ENCODE measurements around the gene MAFF.

MAFF gene

DNA sequence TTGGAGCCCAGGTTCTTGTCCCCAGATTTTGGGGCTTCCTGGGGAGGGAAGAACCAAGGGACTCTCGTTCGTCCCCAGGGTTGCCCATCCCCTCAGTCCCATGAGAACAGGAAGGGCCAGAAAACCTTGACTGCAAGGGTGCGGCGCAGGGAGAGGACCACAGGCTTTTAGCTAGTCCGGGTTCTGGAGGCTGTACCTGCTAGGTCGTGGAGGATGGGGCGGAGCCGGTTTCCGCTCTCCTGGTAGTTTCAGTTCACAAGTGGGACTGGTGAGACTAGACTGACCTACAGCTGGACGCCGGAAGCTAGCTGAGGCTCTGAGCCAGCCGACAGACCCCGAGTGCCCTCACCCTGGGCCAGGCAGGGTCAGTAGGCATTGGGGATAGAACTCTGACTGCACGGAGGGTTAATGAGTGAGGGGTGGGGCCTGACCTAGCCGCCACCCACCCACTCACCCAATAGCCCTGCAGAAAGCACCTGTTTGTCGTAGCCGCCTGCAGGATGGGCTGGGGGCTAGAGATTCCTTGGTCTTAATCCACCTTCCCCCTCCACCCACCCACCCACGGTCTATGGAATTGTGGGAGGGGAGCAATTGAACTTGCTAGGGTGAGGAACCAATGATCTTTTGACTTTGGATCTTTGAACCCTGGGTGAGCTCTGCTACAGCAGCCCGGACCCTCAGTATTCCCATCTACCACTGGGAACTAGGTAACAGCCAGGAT lies 1.5 kb downstream of the MAFF start:
- in situ Hi-C loops (cut with HindIII; ENCODE audit: low sequenced_read_pairs), result no loop called here

DNA sequence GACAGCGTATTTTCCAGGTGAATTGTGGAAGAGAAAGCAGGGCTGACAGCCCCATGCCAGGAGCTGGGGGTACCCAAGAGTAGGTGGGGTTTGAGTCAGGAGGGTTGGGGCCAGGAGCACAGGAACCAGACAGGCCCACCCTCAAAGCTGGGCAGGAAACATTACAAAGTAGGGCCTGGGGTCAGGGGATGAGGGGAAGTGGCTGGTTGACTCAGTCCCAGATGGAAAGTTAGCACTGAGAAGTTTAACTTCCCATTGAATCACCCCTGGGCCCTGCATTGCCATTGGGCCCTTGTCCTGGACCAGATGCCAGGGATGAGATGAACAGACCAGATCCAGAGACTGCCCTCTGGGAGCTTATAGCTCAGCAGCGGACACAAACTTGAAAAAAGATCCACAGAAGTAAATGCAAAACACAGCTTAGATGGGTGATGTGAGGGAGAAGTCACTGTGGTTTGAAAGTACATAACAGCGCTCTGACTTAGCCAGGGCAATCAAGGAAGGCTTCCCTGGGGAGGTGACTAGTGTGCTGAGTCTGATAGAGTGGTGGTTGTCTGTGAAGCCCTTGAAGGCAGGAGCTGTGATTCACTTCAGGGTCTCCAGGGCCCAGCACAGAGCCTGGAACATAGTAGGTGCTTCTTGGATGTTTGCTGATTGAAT lies 2.2 kb downstream of the MAFF start:
- in situ Hi-C loops (cut with HindIII; ENCODE audit: low sequenced_read_pairs), result no loop called here

DNA sequence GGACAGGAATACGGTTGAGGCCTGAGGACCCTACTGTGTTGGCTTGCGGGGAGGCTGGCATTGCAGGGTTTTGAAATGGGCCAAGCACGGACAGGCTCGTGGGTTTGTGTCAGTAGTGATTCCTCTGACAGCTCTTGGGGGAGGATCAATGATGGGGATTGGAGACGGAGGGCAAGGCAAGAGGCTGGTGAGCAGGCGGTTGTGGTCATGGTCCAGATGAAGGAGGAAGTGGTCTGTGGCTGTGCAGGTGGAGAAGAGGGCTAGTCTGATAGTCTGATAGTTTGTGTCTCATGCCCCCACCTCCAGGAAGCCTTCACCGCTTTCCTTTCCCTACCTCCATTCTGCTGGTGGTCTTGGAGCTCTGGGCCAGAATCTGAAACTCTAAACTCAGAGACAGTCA lies 3.0 kb downstream of the MAFF start:
- in situ Hi-C loops (cut with HindIII; ENCODE audit: low sequenced_read_pairs), result no loop called here

DNA sequence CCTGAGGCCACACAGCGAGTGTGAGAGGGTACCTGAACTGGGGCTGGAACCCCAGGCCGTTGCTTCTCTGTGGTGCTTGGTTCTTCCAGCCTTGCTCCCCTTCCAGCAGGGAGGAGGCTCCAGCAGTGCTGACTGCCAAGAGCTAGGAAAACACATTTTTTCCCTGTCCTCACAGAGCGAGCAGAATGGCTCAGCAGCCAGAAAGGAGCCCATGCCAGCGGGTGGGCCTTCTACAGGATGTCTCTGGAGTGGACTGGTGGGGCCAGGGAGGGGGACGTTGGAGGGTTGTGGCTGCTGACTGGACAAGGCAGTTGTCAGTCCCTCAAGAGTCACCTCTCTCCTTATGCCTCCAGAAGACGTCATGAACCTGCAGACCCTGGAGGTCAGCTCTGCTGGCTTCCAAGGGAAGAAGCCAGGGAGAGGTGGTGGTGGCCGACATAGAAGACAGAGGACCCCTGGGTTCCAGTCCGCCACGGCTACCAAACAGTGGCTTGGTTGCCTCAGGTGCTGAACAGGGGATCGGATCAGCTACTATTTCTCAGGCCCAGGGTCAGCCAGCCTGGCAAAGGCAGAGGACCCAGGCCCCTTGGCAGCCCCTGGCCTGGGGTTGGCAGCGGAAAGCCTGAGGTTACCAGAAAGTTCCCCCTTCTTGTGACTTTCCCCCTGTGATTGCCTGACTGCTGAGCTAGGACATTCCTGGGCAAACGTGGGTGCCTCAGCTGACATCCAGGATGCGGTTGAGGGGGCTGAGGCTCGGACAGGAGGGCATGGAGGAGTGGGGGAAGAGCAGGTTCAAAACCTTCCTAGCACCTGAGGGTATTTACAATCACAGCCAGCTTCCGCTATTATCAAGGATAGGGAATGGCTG lies 3.7 kb downstream of the MAFF start:
- in situ Hi-C loops (cut with HindIII; ENCODE audit: low sequenced_read_pairs), result no loop called here

DNA sequence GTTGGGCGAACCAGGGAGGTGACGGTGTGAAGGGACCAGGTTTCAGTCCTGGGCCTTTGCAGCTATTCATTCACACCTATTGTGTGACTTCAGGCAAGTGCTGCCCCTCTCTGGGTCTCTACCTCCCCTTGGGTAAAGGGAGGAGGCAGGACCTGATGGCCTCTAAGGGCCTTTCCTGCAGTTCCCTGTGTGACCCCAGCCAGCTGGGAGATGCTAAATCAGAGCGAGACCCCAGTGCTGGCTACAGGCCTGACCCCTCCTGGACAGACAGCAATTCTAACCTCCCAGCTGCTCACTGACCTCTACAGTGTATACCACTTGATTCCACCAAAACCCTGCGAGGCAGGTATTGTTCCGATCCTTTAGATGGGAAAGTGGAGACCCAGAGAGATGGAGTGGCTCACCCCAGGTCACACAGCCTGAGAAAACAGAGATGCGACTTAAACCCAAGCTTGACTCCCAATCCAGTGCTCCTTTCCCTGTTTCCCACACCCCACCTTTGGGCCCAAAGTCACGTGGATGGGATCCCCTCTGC lies 6.2 kb downstream of the MAFF start:
- in situ Hi-C loops (cut with HindIII; ENCODE audit: low sequenced_read_pairs), result no loop called here

DNA sequence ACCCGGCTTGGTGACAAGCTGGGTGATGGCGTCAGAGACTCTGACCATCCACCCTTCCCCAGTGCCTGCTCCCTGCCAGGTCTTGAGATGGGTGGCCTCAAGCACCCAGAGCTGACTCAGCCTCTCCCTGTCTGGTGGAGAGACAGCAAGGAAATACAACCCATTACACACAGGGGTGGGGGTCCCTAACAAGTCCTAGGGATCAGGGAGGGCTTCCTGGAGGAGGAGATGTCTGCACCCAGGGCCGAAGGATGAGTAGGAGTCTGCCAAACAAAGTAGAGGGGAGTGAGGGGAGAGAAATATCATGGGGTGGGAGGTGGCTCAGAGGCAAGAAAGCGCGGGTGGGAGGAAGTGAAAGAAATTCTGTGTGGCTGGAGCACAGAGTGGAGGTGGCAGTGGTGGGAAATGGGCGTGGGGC lies 6.8 kb downstream of the MAFF start:
- in situ Hi-C loops (cut with HindIII; ENCODE audit: low sequenced_read_pairs), result no loop called here

DNA sequence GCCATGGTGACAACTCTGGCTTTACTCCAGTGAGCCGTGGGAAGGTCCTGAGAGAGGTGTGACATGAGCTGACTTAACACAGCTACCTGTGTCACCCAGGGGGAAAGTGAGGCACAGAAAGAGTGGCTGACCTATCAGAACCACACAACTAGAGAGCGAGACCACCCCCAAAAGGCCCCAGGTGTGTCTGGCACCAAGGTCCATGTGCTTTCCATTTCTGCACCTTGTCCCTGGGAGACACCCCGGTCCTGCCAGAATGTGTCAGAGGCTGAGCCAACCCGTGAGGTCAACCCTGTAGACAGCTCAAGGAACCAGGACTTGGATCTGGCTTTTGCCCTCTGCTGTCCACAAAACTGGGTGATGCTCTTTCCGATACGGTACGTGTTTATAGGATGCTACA lies 9.8 kb downstream of the MAFF start:
- in situ Hi-C loops (cut with HindIII; ENCODE audit: low sequenced_read_pairs), result no loop called here

DNA sequence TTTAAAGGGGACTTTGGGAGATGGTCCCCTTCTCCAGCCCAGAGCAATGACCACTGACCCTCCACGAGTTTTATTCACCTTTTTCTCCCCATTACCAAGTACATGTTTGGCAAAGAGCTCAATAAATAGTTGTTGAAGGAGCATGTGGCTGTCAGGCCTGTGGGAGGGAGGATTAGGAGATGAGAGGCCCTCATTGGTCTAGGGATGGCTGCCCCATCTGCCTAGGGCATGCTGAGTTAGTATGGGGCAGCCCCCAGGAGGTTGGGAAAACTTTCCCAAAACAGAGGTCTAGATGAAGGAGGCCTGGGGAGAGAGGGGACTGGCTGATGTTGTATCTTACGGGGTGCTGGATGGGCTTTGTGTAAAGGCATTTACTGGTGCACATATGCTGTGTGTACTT lies 10.6 kb downstream of the MAFF start:
- in situ Hi-C loops (cut with HindIII; ENCODE audit: low sequenced_read_pairs), result no loop called here

DNA sequence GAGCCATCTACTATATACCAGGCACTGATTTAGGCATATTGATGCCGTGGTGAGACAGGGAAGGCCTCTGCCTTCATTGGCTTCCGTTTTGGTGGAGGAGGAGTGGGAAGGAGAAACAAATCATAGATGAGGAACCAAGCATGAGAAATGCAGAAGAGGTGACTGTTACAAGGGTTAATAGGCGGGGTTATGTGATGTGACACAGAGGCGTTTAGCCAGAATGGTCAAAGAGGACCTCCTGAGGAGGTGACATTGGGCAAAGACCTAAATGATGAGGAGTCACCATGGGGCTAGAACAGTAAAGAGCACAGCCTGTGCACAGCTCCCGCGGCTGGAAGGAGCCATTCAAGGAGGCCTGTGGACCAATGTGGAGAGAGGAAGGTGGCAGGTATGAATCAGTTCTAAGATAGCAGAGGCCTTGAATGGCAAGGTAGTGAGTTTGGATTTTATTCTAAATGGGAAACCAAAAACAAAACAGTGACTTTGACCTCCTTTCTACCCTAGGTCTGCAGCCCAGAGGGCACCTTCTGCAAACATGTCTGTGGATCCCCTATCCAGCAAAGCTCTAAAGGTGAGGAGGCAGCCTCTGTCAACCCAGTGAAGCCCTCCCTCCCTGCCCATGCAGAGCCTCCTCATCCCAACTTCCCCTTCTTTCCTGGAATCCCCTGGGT lies 11.7 kb downstream of the MAFF start:
- in situ Hi-C loops (cut with HindIII; ENCODE audit: low sequenced_read_pairs), result no loop called here

DNA sequence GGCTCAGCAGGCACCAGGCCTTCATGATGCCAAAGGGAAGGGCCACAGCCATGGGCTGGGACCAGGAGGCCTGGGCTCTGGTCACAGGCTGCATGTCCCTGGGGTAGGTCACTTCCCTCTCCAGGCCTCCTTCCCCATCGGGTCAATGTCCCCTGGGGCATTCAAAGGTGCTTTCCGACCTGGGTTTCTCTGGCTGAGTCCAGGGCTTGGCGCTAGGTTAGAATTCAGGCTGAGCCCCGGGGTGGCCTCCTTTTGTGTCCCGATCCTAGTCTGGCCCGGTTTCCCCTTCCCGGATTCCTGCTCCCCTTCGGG lies 12.2 kb downstream of the MAFF start:
- in situ Hi-C loops (cut with HindIII; ENCODE audit: low sequenced_read_pairs), result no loop called here

DNA sequence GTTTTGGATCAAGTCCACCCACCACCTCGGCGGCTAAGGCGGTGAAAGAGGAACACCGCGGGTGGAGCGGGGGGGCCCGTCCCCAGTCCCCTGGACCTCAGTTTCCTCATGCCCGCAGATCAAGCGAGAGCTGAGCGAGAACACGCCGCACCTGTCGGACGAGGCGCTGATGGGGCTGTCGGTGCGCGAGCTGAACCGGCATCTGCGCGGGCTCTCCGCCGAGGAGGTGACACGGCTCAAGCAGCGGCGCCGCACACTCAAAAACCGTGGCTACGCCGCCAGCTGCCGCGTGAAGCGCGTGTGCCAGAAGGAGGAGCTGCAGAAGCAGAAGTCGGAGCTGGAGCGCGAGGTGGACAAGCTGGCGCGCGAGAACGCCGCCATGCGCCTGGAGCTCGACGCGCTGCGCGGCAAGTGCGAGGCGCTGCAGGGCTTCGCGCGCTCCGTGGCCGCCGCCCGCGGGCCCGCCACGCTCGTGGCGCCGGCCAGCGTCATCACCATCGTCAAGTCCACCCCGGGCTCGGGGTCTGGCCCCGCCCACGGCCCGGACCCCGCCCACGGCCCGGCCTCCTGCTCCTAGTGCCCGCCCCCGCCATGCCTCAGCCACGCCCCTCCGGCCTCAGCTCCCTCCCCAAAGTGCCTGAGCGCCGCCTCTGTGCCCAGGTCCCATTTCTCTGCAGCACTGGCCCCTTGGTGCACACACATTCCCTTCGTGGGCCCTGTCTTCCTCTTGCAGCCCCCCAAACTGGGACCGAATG lies 12.7 kb downstream of the MAFF start:
- in situ Hi-C loops (cut with HindIII; ENCODE audit: low sequenced_read_pairs), result no loop called here

DNA sequence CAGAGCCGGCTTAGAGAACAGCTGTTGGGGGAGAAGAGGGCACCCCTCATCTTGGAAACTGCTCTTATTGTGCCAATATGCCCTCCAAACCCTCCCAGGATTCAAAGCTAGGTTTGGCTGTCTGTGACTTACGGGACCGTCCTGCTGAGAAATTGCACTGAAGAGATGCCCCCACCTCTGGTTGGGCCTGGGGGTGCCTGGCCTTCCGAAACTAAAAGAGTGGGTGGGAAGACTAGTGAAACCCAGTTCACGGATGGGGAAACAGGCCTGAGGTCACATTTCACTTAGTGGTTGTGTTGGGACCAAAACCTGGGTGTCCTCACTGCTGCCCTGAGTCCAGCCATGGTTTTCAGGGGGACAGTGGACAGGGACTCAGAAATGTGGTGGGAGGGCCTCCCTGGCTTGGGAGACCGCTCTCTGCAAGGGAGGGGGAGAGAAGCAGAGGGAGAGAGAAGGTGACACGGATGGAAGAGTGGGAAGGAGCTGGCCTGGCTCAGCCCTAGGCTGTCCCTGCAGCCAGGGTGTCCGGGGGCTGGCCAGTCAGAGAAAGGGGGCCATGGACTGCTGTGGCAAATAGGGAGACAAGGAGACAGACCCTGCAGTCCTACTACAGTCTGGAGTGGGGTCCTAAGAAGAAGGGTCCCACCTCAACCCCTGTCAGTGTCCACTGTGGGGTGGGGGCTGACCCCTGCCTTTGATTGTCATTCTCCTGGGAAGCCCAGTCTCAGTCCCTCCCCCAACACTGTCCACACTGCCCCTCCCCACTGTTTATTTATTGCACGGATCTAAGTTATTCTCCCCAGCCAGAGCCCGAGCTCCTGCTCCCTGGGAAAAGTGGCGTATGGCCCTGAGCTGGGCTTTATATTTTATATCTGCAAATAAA lies 13.6 kb downstream of the MAFF start:
- in situ Hi-C loops (cut with HindIII; ENCODE audit: low sequenced_read_pairs), result no loop called here

DNA sequence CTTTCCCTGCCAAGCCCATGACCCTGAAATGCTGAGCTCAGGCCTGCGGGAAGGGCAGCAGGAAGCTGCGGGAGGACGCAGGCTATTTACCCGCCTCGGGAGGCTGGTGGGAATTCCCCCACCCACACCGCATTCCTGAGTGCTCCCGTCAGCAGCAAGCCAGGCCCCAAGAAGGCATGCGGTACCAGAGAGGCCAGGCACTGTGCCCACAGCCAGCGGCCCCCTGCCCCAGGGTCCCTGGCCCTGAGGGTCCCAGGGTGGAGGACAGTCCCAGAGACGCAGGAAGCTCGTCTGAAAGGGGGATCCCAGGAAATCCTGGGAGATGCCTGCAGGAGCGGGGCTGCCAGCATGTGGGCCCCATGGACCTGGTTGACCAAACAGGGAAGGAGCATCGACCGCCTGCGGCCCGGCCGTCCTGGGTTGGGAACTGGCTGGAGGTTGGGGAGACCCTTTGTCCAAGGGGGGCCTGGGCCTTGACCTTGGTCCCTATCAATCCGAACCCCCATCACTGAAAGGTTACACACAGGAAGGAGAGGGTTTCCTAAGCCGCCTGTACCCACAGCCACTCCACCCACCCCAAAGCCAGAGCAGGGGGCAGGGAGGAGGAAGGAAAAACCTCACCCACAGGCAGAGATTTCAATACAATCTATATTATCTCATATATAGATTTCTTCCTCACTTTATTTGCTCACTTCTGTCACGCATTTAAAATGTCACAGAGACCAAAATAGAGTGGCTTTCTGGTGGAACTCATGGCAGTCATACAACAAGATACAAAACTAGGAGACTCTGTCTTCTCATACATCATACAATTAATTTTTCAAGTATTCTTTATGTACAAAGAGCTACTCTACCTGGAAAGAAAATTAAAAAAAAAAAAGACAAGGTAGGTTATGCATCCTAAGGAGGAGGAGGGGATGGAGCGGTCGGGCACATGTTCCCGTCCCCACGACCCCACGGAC lies 17.1 kb downstream of the MAFF start:
- in situ Hi-C loops (cut with HindIII; ENCODE audit: low sequenced_read_pairs), result no loop called here

DNA sequence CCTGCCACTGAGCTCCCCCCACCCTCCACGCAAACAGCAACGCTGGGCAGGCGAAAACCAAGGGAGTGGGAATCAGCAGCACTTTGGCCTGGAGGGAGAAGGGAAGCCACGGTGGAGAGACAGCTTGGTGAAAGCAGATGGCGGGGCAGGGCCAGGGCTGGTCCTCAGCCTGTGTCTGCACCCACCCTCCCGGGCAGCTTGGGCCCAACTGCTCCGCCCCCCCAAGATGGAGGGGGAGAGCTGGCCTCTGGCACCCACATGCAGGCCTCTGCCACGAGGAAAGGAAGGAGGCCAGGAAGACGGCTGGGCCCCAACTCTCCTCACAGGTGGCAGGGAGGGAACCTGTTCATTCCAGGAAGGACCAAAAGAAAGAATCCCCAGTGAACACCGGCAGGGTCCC lies 17.8 kb downstream of the MAFF start:
- in situ Hi-C loops (cut with HindIII; ENCODE audit: low sequenced_read_pairs), result no loop called here

DNA sequence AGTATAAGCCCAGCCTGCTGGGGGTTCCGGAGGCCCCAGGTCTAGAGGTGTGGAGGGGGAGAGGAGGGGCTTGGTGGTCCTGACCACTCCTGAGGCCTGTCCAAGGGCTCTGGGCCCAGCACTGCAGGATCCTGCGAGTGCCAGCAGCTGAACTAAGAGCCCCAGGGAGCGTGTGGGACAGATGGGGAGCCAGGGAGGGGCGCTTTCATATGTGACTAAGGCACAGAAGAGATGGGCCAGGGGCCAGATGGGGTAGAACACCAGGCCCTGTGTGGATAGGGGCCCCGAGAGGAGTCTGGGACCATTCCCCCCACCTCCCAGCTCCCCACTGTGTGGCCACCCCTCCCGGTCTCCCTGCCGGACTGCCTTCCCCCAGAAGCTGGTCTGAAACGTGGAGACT lies 18.4 kb downstream of the MAFF start:
- in situ Hi-C loops (cut with HindIII; ENCODE audit: low sequenced_read_pairs), result no loop called here

DNA sequence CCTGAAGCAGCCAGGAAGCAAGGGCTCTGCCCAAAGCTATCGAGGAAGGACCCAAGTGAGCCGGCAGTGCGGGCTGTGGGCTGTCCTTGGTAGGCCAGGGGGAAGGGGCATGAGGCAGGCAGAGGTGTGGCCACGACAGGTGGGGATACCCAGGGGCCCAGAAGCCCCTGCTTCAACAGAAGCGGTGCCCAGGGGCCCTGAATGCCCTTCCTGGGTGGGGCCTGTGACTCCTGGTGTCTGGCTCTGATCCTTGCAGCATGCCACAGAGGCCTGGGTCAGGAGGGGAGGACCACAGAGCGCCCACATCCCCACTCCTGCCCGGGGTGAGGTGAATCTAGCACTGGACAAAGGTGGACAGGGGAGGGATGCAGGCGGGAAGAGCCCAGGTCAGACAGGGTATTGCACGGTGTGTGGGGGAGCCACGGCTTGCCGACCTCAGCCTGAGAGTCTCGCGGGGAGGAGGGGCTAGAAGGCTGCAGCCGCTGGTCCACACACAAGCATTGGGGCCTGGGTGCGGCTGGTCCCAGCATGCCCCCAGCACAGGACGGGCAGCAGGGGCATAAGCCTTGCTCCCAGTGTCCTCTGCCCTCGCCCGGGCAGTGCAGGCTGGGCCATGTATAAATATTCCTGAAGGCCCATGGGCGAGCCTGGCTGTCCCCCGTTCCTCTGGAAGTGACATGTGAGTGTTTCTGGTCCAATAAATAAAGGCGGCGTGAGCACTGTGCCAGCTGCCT lies 19.0 kb downstream of the MAFF start:
- in situ Hi-C loops (cut with HindIII; ENCODE audit: low sequenced_read_pairs), result no loop called here

DNA sequence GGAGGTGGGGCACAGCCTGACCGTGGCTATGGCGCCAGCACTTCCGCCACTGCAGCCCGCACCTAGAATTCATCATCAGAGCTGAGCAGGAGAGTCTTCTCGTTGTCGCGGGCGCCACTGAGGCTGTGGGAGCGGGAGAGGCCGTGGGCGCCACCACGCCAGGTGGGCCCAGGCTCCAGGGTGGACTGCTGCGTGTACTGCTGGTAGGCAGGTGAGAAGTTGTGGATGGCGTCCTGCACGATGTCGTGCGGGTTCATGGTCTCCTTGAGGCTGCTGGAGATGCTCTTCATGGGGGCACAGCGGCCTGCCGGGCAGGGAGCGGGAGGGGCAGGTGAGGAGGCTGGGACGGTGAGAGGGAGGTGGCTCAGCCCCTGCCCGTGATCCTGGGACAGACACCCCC lies 19.6 kb downstream of the MAFF start:
- in situ Hi-C loops (cut with HindIII; ENCODE audit: low sequenced_read_pairs), result no loop called here
